ENCODE measurements around the gene MBD6.

MBD6 gene

GRCh38 chr12:57528831-57529555 lies 6.4 kb downstream of the MBD6 start:
- DNase-seq (ENCODE audit: low read depth in 4 of 4, low spot score in 1 of 4): no peak

GRCh38 chr12:57529831-57530230 lies 7.2 kb downstream of the MBD6 start:
- no peak for DNase-seq (ENCODE audit: low read depth in 4 of 4, low spot score in 1 of 4)

- DNase-seq (ENCODE audit: low read depth in 4 of 4, low spot score in 1 of 4): no peak
These were observed 7.9 kb downstream of the MBD6 start for GRCh38 chr12:57530396-57531142.

GRCh38 chr12:57531836-57532235 lies 9.2 kb downstream of the MBD6 start:
- DNase-seq (ENCODE audit: low read depth in 4 of 4, low spot score in 1 of 4): no peak

GRCh38 chr12:57533108-57533507 lies 10.5 kb downstream of the MBD6 start:
- no peak for DNase-seq (ENCODE audit: low read depth in 4 of 4, low spot score in 1 of 4)

GRCh38 chr12:57534250-57534649 lies 11.6 kb downstream of the MBD6 start:
- no peak for DNase-seq (ENCODE audit: low read depth in 4 of 4, low spot score in 1 of 4)

GRCh38 chr12:57534991-57535543 lies 12.4 kb downstream of the MBD6 start:
- DNase-seq (ENCODE audit: low read depth in 4 of 4, low spot score in 1 of 4): no peak

- DNase-seq (ENCODE audit: low read depth in 4 of 4, low spot score in 1 of 4): no peak
These were observed 13.4 kb downstream of the MBD6 start for GRCh38 chr12:57535764-57536596.

GRCh38 chr12:57536597-57536942 lies 13.9 kb downstream of the MBD6 start:
- no peak for DNase-seq (ENCODE audit: low read depth in 4 of 4, low spot score in 1 of 4)

- DNase-seq (ENCODE audit: low read depth in 4 of 4, low spot score in 1 of 4): no peak
These were observed 16.6 kb downstream of the MBD6 start for GRCh38 chr12:57539134-57539768.

- no peak for DNase-seq (ENCODE audit: low read depth in 4 of 4, low spot score in 1 of 4)
These were observed 18.4 kb downstream of the MBD6 start for GRCh38 chr12:57541001-57541400.

GRCh38 chr12:57541717-57542116 lies 19.1 kb downstream of the MBD6 start:
- DNase-seq (ENCODE audit: low read depth in 4 of 4, low spot score in 1 of 4): no peak

- no peak for DNase-seq (ENCODE audit: low read depth in 4 of 4, low spot score in 1 of 4)
These were observed 21.0 kb downstream of the MBD6 start for GRCh38 chr12:57543581-57543980.

- DNase-seq (ENCODE audit: low read depth in 4 of 4, low spot score in 1 of 4): peak in 1 of 4 experiments; percentile 21
These were observed 23.3 kb downstream of the MBD6 start for GRCh38 chr12:57545809-57546437.

- peak; percentile 74 to 92 (median 81) for DNase-seq (ENCODE audit: low read depth in 4 of 4, low spot score in 1 of 4)
These were observed 24.0 kb downstream of the MBD6 start, which contains the start of gene DCTN2 for GRCh38 chr12:57546438-57547287. TSS of gene DCTN2 (minus strand) at chr12:57547192. CDS start at chr12:57547063, 129 bp downstream.

GRCh38 chr12:57547288-57548012 lies 24.8 kb downstream of the MBD6 start:
- no peak for DNase-seq (ENCODE audit: low read depth in 4 of 4, low spot score in 1 of 4)

- DNase-seq (ENCODE audit: low read depth in 4 of 4, low spot score in 1 of 4): no peak
These were observed 25.3 kb downstream of the MBD6 start for GRCh38 chr12:57548013-57548315.

- no peak for DNase-seq (ENCODE audit: low read depth in 4 of 4, low spot score in 1 of 4)
These were observed 25.9 kb downstream of the MBD6 start for GRCh38 chr12:57548488-57548887.
